K562 (cell line): ENCODE results near the gene FRMPD2. TPM values are rescaled to one million over a fixed set of nuclear protein-coding genes. Genes with fewer than 3 reads are reported as not detected.

Source experiments
- MTA2 ChIP-seq: fragments of 450-650 bp; IDR thresholded peaks from 2 replicates; pipeline ENCODE4 v1.6.1; 2016; ENCODE audit warnings: low read depth
- NFYB ChIP-seq: IDR thresholded peaks from 2 replicates; pipeline ENCODE4 v1.6.1; 2011; ENCODE audit warnings: mild to moderate bottlenecking, moderate library complexity; ENCODE audit not compliant: insufficient read length; ENCODE audit errors: extremely low read depth
- SLC30A9 ChIP-seq: fragments of 250-450 bp; sonication (Bioruptor Pico); IDR thresholded peaks from 2 replicates; pipeline ENCODE4 v1.8.0; 2022; ENCODE audit warnings: mild to moderate bottlenecking, moderate library complexity
- ZNF3 ChIP-seq: fragments of 250-450 bp; sonication (Bioruptor Pico); IDR thresholded peaks from 2 replicates; pipeline ENCODE4 v1.5.0; 2021; ENCODE audit warnings: mild to moderate bottlenecking, moderate library complexity
- ZNF583 ChIP-seq: fragments of 250-450 bp; sonication (Bioruptor Pico); IDR thresholded peaks from 2 replicates; pipeline ENCODE4 v1.4.0; 2020
- ZNF75A ChIP-seq: fragments of 450-650 bp; formaldehyde crosslinking; IDR thresholded peaks from 2 replicates; pipeline ENCODE4 v1.4.0; 2020; ENCODE audit warnings: mild to moderate bottlenecking
- polyA plus RNA-seq, 8 experiments: library from polyadenylated mRNA; depleted of rRNA in 4 of 8; stranded (reverse) in 5 of 8; unstranded in 3 of 8; fragments of >200 nt; fragmentation: Nextera tagmentation in 2 of 8; fragmentation: Illumina TruSeq in 1 of 8; extraction: Ambion mirVana in 2 of 8; extraction: Trizol in 1 of 8; gene quantifications; 2 replicates each; pipeline versions ENCODE4 v1.2.1 to v1.2.3, GENCODE V29; 2011 to 2014; ENCODE audit warnings: inconsistent platforms in 1 of 8, missing spikeins in 1 of 8
- total RNA-seq, 7 experiments: library from RNA; depleted of rRNA in 6 of 7; stranded (reverse); fragments of >200 nt in 6 of 7; fragmentation: Illumina TruSeq in 2 of 7; extraction: Trizol in 2 of 7; gene quantifications; 2 replicates each; pipeline versions ENCODE4 v1.2.1 to v1.2.3, GENCODE V29; 2011 to 2021; ENCODE audit warnings: low replicate concordance in 1 of 7
- TF ChIP-seq, protein P1 (sequence below): fragments of 450-650 bp; IDR thresholded peaks from 2 replicates; pipeline ENCODE4 v1.6.1; 2016; ENCODE audit warnings: mild to moderate bottlenecking, moderate library complexity
- TF ChIP-seq, protein P2 (sequence below): fragments of 450-650 bp; IDR thresholded peaks from 2 replicates; pipeline ENCODE4 v1.6.1; 2016; ENCODE audit warnings: low read depth, mild to moderate bottlenecking, moderate library complexity
- TF ChIP-seq, protein P3 (sequence below): fragments of 250-450 bp; sonication (Bioruptor Pico); IDR thresholded peaks from 2 replicates; pipeline ENCODE4 v1.5.0; 2021; ENCODE audit warnings: mild to moderate bottlenecking, moderate library complexity

FRMPD2 gene
- total and polyA plus RNA-seq, 9 of the 15 experiments (the other 6 are each of a cell fraction or from before 2014, with no cell fraction given) = 0.12 to 0.95 (median 0.33) TPM

DNA sequence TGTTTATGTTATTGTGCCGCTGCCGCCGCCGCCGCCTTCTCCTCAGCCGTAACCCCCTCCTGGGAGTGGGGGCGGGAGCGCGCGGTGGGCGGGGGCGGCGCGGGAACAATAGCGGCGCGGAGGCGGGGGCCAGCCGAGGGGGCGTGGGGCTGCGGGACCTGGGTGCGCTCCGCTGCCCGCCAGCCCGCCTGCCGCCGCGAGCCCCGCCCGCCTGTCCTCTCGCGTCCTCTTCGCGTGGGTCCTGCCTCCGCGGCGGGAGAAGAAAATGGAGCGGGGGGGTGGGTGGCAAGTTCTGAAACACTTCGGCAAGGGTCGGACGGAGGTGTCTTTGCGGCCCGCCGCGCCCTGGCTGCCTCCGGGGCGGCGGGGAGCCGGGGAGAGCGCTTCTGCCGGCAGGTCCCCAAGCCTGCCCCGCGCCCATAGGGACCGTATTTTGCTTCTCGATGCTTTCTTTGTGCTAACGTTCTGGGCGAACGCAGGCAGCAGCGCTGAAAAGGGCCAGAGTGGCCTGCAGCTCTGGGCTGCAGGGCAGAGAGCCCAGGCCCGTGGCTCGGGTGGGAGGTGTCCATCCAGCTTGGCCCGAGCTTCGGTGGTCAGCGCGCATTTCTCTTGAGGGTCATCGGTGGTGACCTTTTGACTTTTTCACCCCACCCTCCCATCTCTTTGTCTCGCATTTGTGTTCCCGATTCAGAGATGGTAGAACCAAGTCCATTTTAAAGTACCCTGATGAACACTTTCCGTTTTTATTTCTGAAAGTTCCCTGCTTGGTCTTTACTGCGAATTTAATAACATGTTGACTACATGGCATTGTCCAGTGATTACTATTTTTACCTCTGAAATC, 32.6 kb upstream of the FRMPD2 start (continued):
- no peak for TF ChIP-seq NFYB
- no peak for TF ChIP-seq ZNF75A (CRISPR knock-in tag)
- TF ChIP-seq SLC30A9 (CRISPR knock-in tag) = no peak
- TF ChIP-seq, protein P1, sequence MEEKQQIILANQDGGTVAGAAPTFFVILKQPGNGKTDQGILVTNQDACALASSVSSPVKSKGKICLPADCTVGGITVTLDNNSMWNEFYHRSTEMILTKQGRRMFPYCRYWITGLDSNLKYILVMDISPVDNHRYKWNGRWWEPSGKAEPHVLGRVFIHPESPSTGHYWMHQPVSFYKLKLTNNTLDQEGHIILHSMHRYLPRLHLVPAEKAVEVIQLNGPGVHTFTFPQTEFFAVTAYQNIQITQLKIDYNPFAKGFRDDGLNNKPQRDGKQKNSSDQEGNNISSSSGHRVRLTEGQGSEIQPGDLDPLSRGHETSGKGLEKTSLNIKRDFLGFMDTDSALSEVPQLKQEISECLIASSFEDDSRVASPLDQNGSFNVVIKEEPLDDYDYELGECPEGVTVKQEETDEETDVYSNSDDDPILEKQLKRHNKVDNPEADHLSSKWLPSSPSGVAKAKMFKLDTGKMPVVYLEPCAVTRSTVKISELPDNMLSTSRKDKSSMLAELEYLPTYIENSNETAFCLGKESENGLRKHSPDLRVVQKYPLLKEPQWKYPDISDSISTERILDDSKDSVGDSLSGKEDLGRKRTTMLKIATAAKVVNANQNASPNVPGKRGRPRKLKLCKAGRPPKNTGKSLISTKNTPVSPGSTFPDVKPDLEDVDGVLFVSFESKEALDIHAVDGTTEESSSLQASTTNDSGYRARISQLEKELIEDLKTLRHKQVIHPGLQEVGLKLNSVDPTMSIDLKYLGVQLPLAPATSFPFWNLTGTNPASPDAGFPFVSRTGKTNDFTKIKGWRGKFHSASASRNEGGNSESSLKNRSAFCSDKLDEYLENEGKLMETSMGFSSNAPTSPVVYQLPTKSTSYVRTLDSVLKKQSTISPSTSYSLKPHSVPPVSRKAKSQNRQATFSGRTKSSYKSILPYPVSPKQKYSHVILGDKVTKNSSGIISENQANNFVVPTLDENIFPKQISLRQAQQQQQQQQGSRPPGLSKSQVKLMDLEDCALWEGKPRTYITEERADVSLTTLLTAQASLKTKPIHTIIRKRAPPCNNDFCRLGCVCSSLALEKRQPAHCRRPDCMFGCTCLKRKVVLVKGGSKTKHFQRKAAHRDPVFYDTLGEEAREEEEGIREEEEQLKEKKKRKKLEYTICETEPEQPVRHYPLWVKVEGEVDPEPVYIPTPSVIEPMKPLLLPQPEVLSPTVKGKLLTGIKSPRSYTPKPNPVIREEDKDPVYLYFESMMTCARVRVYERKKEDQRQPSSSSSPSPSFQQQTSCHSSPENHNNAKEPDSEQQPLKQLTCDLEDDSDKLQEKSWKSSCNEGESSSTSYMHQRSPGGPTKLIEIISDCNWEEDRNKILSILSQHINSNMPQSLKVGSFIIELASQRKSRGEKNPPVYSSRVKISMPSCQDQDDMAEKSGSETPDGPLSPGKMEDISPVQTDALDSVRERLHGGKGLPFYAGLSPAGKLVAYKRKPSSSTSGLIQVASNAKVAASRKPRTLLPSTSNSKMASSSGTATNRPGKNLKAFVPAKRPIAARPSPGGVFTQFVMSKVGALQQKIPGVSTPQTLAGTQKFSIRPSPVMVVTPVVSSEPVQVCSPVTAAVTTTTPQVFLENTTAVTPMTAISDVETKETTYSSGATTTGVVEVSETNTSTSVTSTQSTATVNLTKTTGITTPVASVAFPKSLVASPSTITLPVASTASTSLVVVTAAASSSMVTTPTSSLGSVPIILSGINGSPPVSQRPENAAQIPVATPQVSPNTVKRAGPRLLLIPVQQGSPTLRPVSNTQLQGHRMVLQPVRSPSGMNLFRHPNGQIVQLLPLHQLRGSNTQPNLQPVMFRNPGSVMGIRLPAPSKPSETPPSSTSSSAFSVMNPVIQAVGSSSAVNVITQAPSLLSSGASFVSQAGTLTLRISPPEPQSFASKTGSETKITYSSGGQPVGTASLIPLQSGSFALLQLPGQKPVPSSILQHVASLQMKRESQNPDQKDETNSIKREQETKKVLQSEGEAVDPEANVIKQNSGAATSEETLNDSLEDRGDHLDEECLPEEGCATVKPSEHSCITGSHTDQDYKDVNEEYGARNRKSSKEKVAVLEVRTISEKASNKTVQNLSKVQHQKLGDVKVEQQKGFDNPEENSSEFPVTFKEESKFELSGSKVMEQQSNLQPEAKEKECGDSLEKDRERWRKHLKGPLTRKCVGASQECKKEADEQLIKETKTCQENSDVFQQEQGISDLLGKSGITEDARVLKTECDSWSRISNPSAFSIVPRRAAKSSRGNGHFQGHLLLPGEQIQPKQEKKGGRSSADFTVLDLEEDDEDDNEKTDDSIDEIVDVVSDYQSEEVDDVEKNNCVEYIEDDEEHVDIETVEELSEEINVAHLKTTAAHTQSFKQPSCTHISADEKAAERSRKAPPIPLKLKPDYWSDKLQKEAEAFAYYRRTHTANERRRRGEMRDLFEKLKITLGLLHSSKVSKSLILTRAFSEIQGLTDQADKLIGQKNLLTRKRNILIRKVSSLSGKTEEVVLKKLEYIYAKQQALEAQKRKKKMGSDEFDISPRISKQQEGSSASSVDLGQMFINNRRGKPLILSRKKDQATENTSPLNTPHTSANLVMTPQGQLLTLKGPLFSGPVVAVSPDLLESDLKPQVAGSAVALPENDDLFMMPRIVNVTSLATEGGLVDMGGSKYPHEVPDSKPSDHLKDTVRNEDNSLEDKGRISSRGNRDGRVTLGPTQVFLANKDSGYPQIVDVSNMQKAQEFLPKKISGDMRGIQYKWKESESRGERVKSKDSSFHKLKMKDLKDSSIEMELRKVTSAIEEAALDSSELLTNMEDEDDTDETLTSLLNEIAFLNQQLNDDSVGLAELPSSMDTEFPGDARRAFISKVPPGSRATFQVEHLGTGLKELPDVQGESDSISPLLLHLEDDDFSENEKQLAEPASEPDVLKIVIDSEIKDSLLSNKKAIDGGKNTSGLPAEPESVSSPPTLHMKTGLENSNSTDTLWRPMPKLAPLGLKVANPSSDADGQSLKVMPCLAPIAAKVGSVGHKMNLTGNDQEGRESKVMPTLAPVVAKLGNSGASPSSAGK = no peak
- TF ChIP-seq ZNF583 = 0 out of 2 replicates have a peak, but pooled peaks have one; percentile 53
- TF ChIP-seq ZNF3 = no peak
- TF ChIP-seq, protein P2, sequence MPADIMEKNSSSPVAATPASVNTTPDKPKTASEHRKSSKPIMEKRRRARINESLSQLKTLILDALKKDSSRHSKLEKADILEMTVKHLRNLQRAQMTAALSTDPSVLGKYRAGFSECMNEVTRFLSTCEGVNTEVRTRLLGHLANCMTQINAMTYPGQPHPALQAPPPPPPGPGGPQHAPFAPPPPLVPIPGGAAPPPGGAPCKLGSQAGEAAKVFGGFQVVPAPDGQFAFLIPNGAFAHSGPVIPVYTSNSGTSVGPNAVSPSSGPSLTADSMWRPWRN = no peak
- no peak for TF ChIP-seq MTA2
- TF ChIP-seq, protein P3, sequence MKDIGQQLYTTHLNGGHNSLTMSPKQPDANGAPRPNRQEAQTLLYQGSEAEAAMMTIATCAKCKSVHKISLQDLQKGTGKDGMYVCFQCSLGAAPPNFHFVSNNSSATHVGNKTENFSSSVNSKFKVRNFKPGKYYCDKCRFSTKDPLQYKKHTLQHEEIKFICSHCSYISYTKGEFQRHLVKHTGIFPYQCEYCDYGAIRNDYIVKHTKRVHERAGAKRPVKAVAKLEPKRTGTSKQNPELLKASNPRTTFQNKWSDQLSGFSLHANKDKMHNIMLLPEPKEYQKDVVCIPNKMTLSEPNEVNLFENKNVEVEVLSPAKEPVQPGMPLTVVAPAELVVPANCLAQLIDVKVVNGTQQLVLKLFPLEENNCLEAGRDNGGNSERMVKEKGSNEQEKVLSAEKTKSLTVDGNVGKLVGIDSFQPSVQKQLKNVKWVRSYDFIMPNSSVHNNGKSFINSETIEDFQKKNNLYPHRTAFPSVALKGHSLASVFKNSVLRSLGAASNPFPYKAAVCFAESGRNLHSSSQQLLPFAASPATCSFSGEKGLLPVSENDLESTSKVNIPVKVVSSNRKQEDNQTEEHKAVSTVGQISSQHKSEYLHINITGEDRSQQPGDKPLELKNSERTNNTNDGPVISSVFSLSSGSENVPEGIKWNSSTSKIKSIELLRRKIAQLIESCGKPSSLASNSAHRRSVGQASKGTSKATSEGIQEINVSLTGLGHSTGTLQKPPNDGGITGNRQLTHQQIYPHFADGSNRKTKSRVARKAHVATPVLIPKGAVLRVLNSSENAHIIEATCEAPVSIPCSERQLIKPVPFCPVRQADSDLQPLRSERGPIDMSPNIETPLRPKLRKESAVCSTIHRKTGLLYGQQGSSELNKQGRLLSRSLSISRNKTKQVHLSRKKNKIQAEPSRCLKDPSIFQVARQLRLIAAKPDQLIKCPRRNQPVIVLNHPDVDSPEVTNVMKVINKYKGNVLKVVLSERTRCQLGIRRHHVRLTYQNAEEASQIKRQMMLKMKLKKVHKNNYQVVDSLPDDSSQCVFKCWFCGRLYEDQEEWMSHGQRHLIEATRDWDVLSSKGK (CRISPR knock-in tag) = no peak
